Fibroblast of peridontal ligament (primary cell): ENCODE results near the gene FSTL4.
A peak's percentile ranks its signal among the peaks of the same experiment; 100 is the strongest.

Experiments used
- DNase-seq: peaks from one replicate; pipeline ENCODE4 v3.0.0-alpha.2; 2010; ENCODE audit errors: extremely low read depth

FSTL4 gene

GRCh38 chr5:133294380-133294779, 318.0 kb downstream of the FSTL4 start:
- DNase-seq = no peak

GRCh38 chr5:133293960-133294359, 318.4 kb downstream of the FSTL4 start:
- no peak for DNase-seq

GRCh38 chr5:133292300-133292699, 320.0 kb downstream of the FSTL4 start:
- no peak for DNase-seq

- DNase-seq = no peak
Measured at GRCh38 chr5:133291524-133291923, 320.8 kb downstream of the FSTL4 start.

- no peak for DNase-seq
Measured at GRCh38 chr5:133290669-133291240, 321.6 kb downstream of the FSTL4 start.

- no peak for DNase-seq
Measured at GRCh38 chr5:133289686-133290367, 322.5 kb downstream of the FSTL4 start.

- DNase-seq = peak; percentile 14
Measured at GRCh38 chr5:133287500-133287899, 324.8 kb downstream of the FSTL4 start.

GRCh38 chr5:133286483-133286882, 325.9 kb downstream of the FSTL4 start:
- no peak for DNase-seq

- DNase-seq = no peak
Measured at GRCh38 chr5:133285583-133286021, 326.7 kb downstream of the FSTL4 start.

- DNase-seq = no peak
Measured at GRCh38 chr5:133284306-133284705, 328.0 kb downstream of the FSTL4 start.

- no peak for DNase-seq
Measured at GRCh38 chr5:133278317-133278716, 334.0 kb downstream of the FSTL4 start.

GRCh38 chr5:133277744-133278143, 334.6 kb downstream of the FSTL4 start:
- no peak for DNase-seq

- DNase-seq = no peak
Measured at GRCh38 chr5:133276171-133276570, 336.2 kb downstream of the FSTL4 start.

GRCh38 chr5:133275631-133276030, 336.7 kb downstream of the FSTL4 start:
- no peak for DNase-seq

GRCh38 chr5:133274597-133274935, 337.8 kb downstream of the FSTL4 start:
- DNase-seq = no peak

GRCh38 chr5:133273661-133274596, 338.4 kb downstream of the FSTL4 start:
- DNase-seq = no peak

GRCh38 chr5:133272345-133272744, 340.0 kb downstream of the FSTL4 start:
- no peak for DNase-seq

- DNase-seq = no peak
Measured at GRCh38 chr5:133271606-133272005, 340.7 kb downstream of the FSTL4 start.

- DNase-seq = no peak
Measured at GRCh38 chr5:133269691-133270090, 342.6 kb downstream of the FSTL4 start.

GRCh38 chr5:133267601-133268000, 344.7 kb downstream of the FSTL4 start:
- no peak for DNase-seq

- no peak for DNase-seq
Measured at GRCh38 chr5:133266966-133267365, 345.4 kb downstream of the FSTL4 start.

- no peak for DNase-seq
Measured at GRCh38 chr5:133266527-133266878, 345.8 kb downstream of the FSTL4 start.
